Loucy (cell line): Measurements from ENCODE around the gene RHOT1.
"Not testable (repeated sequence)": the region's sequence is repeated elsewhere in the genome, so short reads cannot be mapped to it uniquely, and the experiment has no call there.

Experiments used
- H2AFZ ChIP-seq: fragments of 200-600 bp; sonication (generic); 2 replicates; pipeline ENCODE4 v1.6.0; 2016; ENCODE audit warnings: antibody characterized with exemption, mild to moderate bottlenecking, low read length, moderate library complexity
- H3F3A ChIP-seq: fragments of 200-600 bp; 2 replicates; pipeline ENCODE4 v1.6.0; 2016; ENCODE audit warnings: antibody characterized with exemption, low read depth, mild to moderate bottlenecking
- H3K27me3 ChIP-seq: fragments of 200-600 bp; sonication (generic); 2 replicates; pipeline ENCODE4 v1.6.1; 2014; ENCODE audit warnings: low read length, mild to moderate bottlenecking; ENCODE audit not compliant: insufficient read depth, poor library complexity, severe bottlenecking
- H3K36me3 ChIP-seq: fragments of 200-600 bp; sonication (generic); 2 replicates; pipeline ENCODE4 v1.6.1; 2016; ENCODE audit warnings: low read length; ENCODE audit not compliant: insufficient read depth
- H3K4me1 ChIP-seq: fragments of 200-600 bp; sonication (generic); 2 replicates; pipeline ENCODE4 v1.5.1; 2014; ENCODE audit warnings: low read length, mild to moderate bottlenecking; ENCODE audit not compliant: insufficient read depth, poor library complexity, severe bottlenecking
- H3K4me2 ChIP-seq: fragments of 200-600 bp; sonication (generic); 2 replicates; pipeline ENCODE4 v1.6.0; 2014; ENCODE audit warnings: antibody characterized with exemption, low read length, low read depth, mild to moderate bottlenecking; ENCODE audit not compliant: poor library complexity, severe bottlenecking
- H3K4me3 ChIP-seq: fragments of 200-600 bp; sonication (generic); 2 replicates; pipeline ENCODE4 v1.5.1; 2014; ENCODE audit warnings: low read length, mild to moderate bottlenecking, mixed read lengths; ENCODE audit not compliant: poor library complexity, severe bottlenecking
- H3K79me2 ChIP-seq: fragments of 200-600 bp; sonication (generic); 2 replicates; pipeline ENCODE4 v1.6.1; 2014; ENCODE audit warnings: low read length; ENCODE audit not compliant: insufficient read depth
- H3K9ac ChIP-seq: fragments of 200-600 bp; sonication (generic); 2 replicates; pipeline ENCODE4 v1.6.0; 2014; ENCODE audit warnings: mild to moderate bottlenecking, low read depth, low read length, moderate library complexity; ENCODE audit not compliant: poor library complexity, severe bottlenecking
- H3K9me2 ChIP-seq: fragments of 200-600 bp; sonication (generic); replicated peaks from 2 replicates; pipeline ENCODE4 v1.6.1; 2016; ENCODE audit warnings: low read depth, low read length, mixed read lengths
- H3K9me3 ChIP-seq: fragments of 200-600 bp; sonication (generic); 2 replicates; pipeline ENCODE4 v1.6.1; 2014; ENCODE audit warnings: mild to moderate bottlenecking, antibody characterized with exemption, low read length, low read depth; ENCODE audit not compliant: insufficient read depth
- H4K20me1 ChIP-seq: fragments of 200-600 bp; sonication (generic); 2 replicates; pipeline ENCODE4 v1.6.0; 2014; ENCODE audit warnings: antibody characterized with exemption, low read length, mild to moderate bottlenecking; ENCODE audit not compliant: insufficient read depth, poor library complexity, severe bottlenecking
- CTCF ChIP-seq: fragments of 200-600 bp; sonication (generic); conservative IDR thresholded peaks from 2 replicates; pipeline ENCODE4 v1.5.1; 2014; ENCODE audit warnings: mild to moderate bottlenecking, antibody characterized with exemption, low read length
- EZH2phosphoT487 ChIP-seq: fragments of 200-600 bp; IDR thresholded peaks from 2 replicates; pipeline ENCODE4 v1.6.1; 2018; ENCODE audit warnings: antibody characterized with exemption, mild to moderate bottlenecking, moderate library complexity, borderline replicate concordance

RHOT1 gene

GRCh38 chr17:32142857-32143526 lies 690 bp downstream of the RHOT1 start:
- TF ChIP-seq EZH2phosphoT487 (no peak), CTCF (no peak)
- peak overlapping the region; percentile 81 for H3K4me2 ChIP-seq
- no peaks in the 10 kb centered on the region for H3F3A ChIP-seq
- peak overlapping the region; percentile 84 for H2AFZ ChIP-seq
- H3K36me3 ChIP-seq = no peaks in the 10 kb centered on the region
- peak overlapping the region; percentile 97 for H3K4me3 ChIP-seq
- H3K79me2 ChIP-seq = peaks cover 48% of the 10 kb centered on the region
- H3K9me2 ChIP-seq = no peaks in the 10 kb centered on the region
- peaks cover 11% of the 10 kb centered on the region for H4K20me1 ChIP-seq
- H3K9me3 ChIP-seq = no peaks in the 10 kb centered on the region
- peaks cover 18% of the 10 kb centered on the region for H3K4me1 ChIP-seq
- peak overlapping the region; percentile 88 for H3K9ac ChIP-seq
- H3K27me3 ChIP-seq = no peaks in the 10 kb centered on the region

- Histone ChIP-seq H3K27me3 (no peaks in the 10 kb centered on the region), H3K9me3 (no peaks in the 10 kb centered on the region), H2AFZ (no peak overlapping the region), H3K9me2 (no peaks in the 10 kb centered on the region), H3K9ac (peak overlapping the region; percentile 88), H3K4me1 (peaks cover 21% of the 10 kb centered on the region), H3K79me2 (peaks cover 52% of the 10 kb centered on the region), H3F3A (no peaks in the 10 kb centered on the region), H4K20me1 (peaks cover 13% of the 10 kb centered on the region), H3K4me2 (peak overlapping the region; percentile 81), H3K36me3 (no peaks in the 10 kb centered on the region), H3K4me3 (peak overlapping the region; percentile 97)
- TF ChIP-seq EZH2phosphoT487 = no peak
- TF ChIP-seq CTCF = no peak
Measured at GRCh38 chr17:32143527-32143870, 1.2 kb downstream of the RHOT1 start.

- H3K4me3 ChIP-seq, H3K9me2 ChIP-seq: not testable (repeated sequence)
- H3K4me2 ChIP-seq = peak overlapping the region; percentile 81
Measured at GRCh38 chr17:32144442-32144841, 2.1 kb downstream of the RHOT1 start.

GRCh38 chr17:32148351-32148750 lies 6.0 kb downstream of the RHOT1 start:
- Histone ChIP-seq H3K9me2 (no peaks in the 10 kb centered on the region), H2AFZ (no peak overlapping the region), H4K20me1 (peaks cover 25% of the 10 kb centered on the region), H3K4me2 (peak overlapping the region; percentile 63), H3K9me3 (no peaks in the 10 kb centered on the region), H3K4me1 (peaks cover 16% of the 10 kb centered on the region), H3K36me3 (peaks cover 10% of the 10 kb centered on the region; the same call in 1 of the 2 replicates), H3F3A (no peaks in the 10 kb centered on the region), H3K9ac (no peak overlapping the region), H3K4me3 (no peak overlapping the region), H3K27me3 (no peaks in the 10 kb centered on the region), H3K79me2 (peaks cover 81% of the 10 kb centered on the region)
- TF ChIP-seq EZH2phosphoT487 (no peak), CTCF (no peak)

More at GRCh38 chr17:32144442-32144841, 2.1 kb downstream of the RHOT1 start:
- peaks cover 17% of the 10 kb centered on the region for H4K20me1 ChIP-seq
- H3K9ac ChIP-seq = peak overlapping the region; percentile 88
- H3F3A ChIP-seq, H3K36me3 ChIP-seq, H3K27me3 ChIP-seq, H2AFZ ChIP-seq, H3K9me3 ChIP-seq: not testable (repeated sequence)
- H3K79me2 ChIP-seq = peaks cover 57% of the 10 kb centered on the region
- peaks cover 26% of the 10 kb centered on the region for H3K4me1 ChIP-seq
